H1 (cell line): ENCODE measurements around the gene SIX5. TPM values are rescaled to one million over a fixed set of nuclear protein-coding genes. Genes with fewer than 3 reads are reported as not detected.

ENCODE experiments used
- CTCF ChIA-PET: fragments of 300-600 bp; sonication (Branson Sonifier 250); formaldehyde crosslinking; loops from one replicate; lab custom pipeline; 2021; ENCODE audit not compliant: partially characterized antibody; lab: Charles Lee
- POLR2A ChIA-PET: fragments of 300-600 bp; sonication (Branson Sonifier 250); formaldehyde crosslinking; loops from one replicate; lab custom pipeline; 2021; ENCODE audit warnings: inconsistent platforms; ENCODE audit not compliant: partially characterized antibody; lab: Charles Lee
- DNase-seq, 2 experiments: peaks; one replicate each; pipeline versions ENCODE4 v3.0.0 to v3.0.0-alpha.2; 2010 to 2022; ENCODE audit warnings: low spot score in 2 of 2, low read depth in 1 of 2, mixed read lengths in 1 of 2
- FAIRE-seq: peaks from 2 replicates; lab custom pipeline; 2011; peaks lifted over from hg19 to GRCh38; lab: Jason Lieb, UNC
- H2AFZ ChIP-seq: 2 replicates; pipeline ENCODE4 v1.8.1; 2012; ENCODE audit warnings: low read length, inconsistent platforms
- H2AK5ac ChIP-seq: 2 replicates; pipeline ENCODE4 v1.6.1; 2013; ENCODE audit warnings: low read depth, low read length
- H2BK120ac ChIP-seq: replicated peaks from 2 replicates; pipeline ENCODE3; 2013; ENCODE audit warnings: low read depth, low read length, inconsistent platforms
- H2BK12ac ChIP-seq: 2 replicates; pipeline ENCODE4 v1.6.1; 2013; ENCODE audit warnings: low read depth, low read length
- H2BK15ac ChIP-seq: 2 replicates; pipeline ENCODE4 v1.6.1; 2013; ENCODE audit warnings: low read length
- H2BK20ac ChIP-seq: 2 replicates; pipeline ENCODE4 v1.6.1; 2013; ENCODE audit warnings: low read length
- H2BK5ac ChIP-seq: 2 replicates; pipeline ENCODE4 v1.6.1; 2013; ENCODE audit warnings: low read depth, low read length
- H3K14ac ChIP-seq: 2 replicates; pipeline ENCODE4 v1.6.1; 2013; ENCODE audit warnings: inconsistent platforms; ENCODE audit not compliant: insufficient read length
- H3K18ac ChIP-seq: 2 replicates; pipeline ENCODE4 v1.6.1; 2013; ENCODE audit warnings: low read length; ENCODE audit errors: extremely low read depth
- H3K23ac ChIP-seq: 2 replicates; pipeline ENCODE4 v1.6.1; 2013; ENCODE audit warnings: inconsistent platforms; ENCODE audit not compliant: insufficient read length
- H3K23me2 ChIP-seq: 2 replicates; pipeline ENCODE4 v1.6.1; 2013; ENCODE audit warnings: low read depth, low read length
- H3K27ac ChIP-seq: 2 replicates; pipeline ENCODE4 v1.6.1; 2011; ENCODE audit warnings: low read depth, low read length, inconsistent platforms
- H3K27me3 ChIP-seq, 4 experiments: replicated peaks in 1 of 4; 1 replicate in 1 of 4; 2 replicates in 3 of 4; pipeline versions ENCODE4 v1.6.1 to v1.8.1; 2011 to 2013; ENCODE audit warnings: low read length in 3 of 4, mild to moderate bottlenecking in 3 of 4, inconsistent platforms in 2 of 4, mixed read lengths in 2 of 4, moderate library complexity in 1 of 4; ENCODE audit not compliant: control insufficient read depth in 3 of 4, insufficient read depth in 3 of 4; ENCODE audit errors: extremely low read depth in 1 of 4
- H3K36me3 ChIP-seq, 4 experiments: 2 replicates each; pipeline versions ENCODE4 v1.6.1 to v1.8.1; 2011 to 2013; ENCODE audit warnings: mild to moderate bottlenecking in 4 of 4, low read length in 3 of 4, moderate library complexity in 2 of 4, control low read depth in 1 of 4, inconsistent platforms in 1 of 4; ENCODE audit not compliant: insufficient read depth in 4 of 4, control insufficient read depth in 2 of 4
- H3K4ac ChIP-seq: replicated peaks from 2 replicates; pipeline ENCODE3; 2013; ENCODE audit warnings: low read length, low read depth, mixed read lengths, inconsistent platforms; ENCODE audit not compliant: insufficient read length
- H3K4me1 ChIP-seq, 4 experiments: replicated peaks in 1 of 4; 1 replicate in 1 of 4; 2 replicates in 3 of 4; pipeline versions ENCODE4 v1.6.1 to v1.8.1; 2011 to 2013; ENCODE audit warnings: low read length in 3 of 4, inconsistent platforms in 2 of 4, mixed read lengths in 1 of 4; ENCODE audit not compliant: insufficient read depth in 4 of 4, control insufficient read depth in 3 of 4
- H3K4me2 ChIP-seq, 2 experiments: 2 replicates each; pipeline versions ENCODE4 v1.6.1 to v1.8.1; 2011 to 2013; ENCODE audit warnings: low read depth in 2 of 2, low read length in 2 of 2, control low read depth in 1 of 2, inconsistent platforms in 1 of 2, mild to moderate bottlenecking in 1 of 2; ENCODE audit not compliant: insufficient read depth in 1 of 2
- H3K4me3 ChIP-seq, 4 experiments: fragments of 200-600, 300-600 bp in 1 of 4; sonication (generic), shearing (Covaris generic), sonication (Bioruptor Twin) in 1 of 4; 2 replicates each; pipeline versions ENCODE4 v1.5.1 to v1.8.1; 2011 to 2016; ENCODE audit warnings: low read length in 4 of 4, low read depth in 3 of 4, control low read depth in 2 of 4, inconsistent platforms in 2 of 4, mild to moderate bottlenecking in 2 of 4, mixed read lengths in 1 of 4, moderate library complexity in 1 of 4; ENCODE audit not compliant: insufficient read depth in 2 of 4; ENCODE audit errors: extremely low read depth in 1 of 4
- H3K56ac ChIP-seq: replicated peaks from 2 replicates; pipeline ENCODE3; 2013; ENCODE audit warnings: low read depth, mild to moderate bottlenecking, mixed read lengths, low read length, inconsistent platforms; ENCODE audit not compliant: insufficient read length
- H3K79me1 ChIP-seq: 2 replicates; pipeline ENCODE4 v1.6.1; 2013; ENCODE audit warnings: low read depth, low read length, control low read depth
- H3K79me2 ChIP-seq, 2 experiments: 2 replicates each; pipeline versions ENCODE4 v1.6.1 to v1.8.1; 2012 to 2013; ENCODE audit warnings: low read length in 2 of 2, mild to moderate bottlenecking in 2 of 2, inconsistent platforms in 1 of 2; ENCODE audit not compliant: insufficient read depth in 2 of 2, control insufficient read depth in 1 of 2
- H3K9ac ChIP-seq, 4 experiments: replicated peaks in 1 of 4; 1 replicate in 1 of 4; 2 replicates in 3 of 4; pipeline versions ENCODE4 v1.6.1 to v1.8.1; 2011 to 2013; ENCODE audit warnings: low read depth in 3 of 4, low read length in 3 of 4, control low read depth in 2 of 4, mild to moderate bottlenecking in 2 of 4, moderate library complexity in 2 of 4, inconsistent platforms in 1 of 4; ENCODE audit errors: extremely low read depth in 1 of 4
- H3K9me3 ChIP-seq, 2 experiments: 2 replicates each; pipeline versions ENCODE4 v1.6.1 to v1.8.1; 2012 to 2013; ENCODE audit warnings: mild to moderate bottlenecking in 2 of 2, moderate library complexity in 2 of 2, control low read depth in 1 of 2, inconsistent platforms in 1 of 2, low read depth in 1 of 2, low read length in 1 of 2, mixed read lengths in 1 of 2; ENCODE audit not compliant: insufficient read depth in 2 of 2
- H4K20me1 ChIP-seq, 2 experiments: replicated peaks in 1 of 2; 2 replicates each; pipeline versions ENCODE3 to v1.8.1; 2011 to 2013; ENCODE audit warnings: inconsistent platforms in 2 of 2, low read length in 2 of 2, mild to moderate bottlenecking in 1 of 2; ENCODE audit not compliant: insufficient read depth in 2 of 2, control insufficient read depth in 1 of 2
- H4K5ac ChIP-seq: 2 replicates; pipeline ENCODE4 v1.6.1; 2013; ENCODE audit warnings: low read length, low read depth, mixed read lengths, inconsistent platforms; ENCODE audit not compliant: insufficient read length
- H4K8ac ChIP-seq: 2 replicates; pipeline ENCODE4 v1.8.0; 2013; ENCODE audit warnings: mild to moderate bottlenecking, moderate library complexity, low read length, inconsistent platforms; ENCODE audit not compliant: insufficient read depth; ENCODE audit errors: extremely low read depth
- H4K91ac ChIP-seq: replicated peaks from 2 replicates; pipeline ENCODE3; 2013; ENCODE audit warnings: low read length, mixed read lengths, inconsistent platforms; ENCODE audit not compliant: insufficient read length
- CHD1 ChIP-seq: IDR thresholded peaks from 2 replicates; pipeline ENCODE4 v1.6.1; 2012; ENCODE audit warnings: low read depth, low read length, improper control_type of control experiment
- EZH2 ChIP-seq: fragments of 200-600 bp; sonication (generic); IDR thresholded peaks from 2 replicates; pipeline ENCODE4 v1.7.1; 2012; ENCODE audit warnings: low read depth, mild to moderate bottlenecking, moderate library complexity, low read length, inconsistent platforms; ENCODE audit not compliant: severe bottlenecking
- RBBP5 ChIP-seq: IDR thresholded peaks from 2 replicates; pipeline ENCODE4 v1.7.1; 2012; ENCODE audit warnings: low read depth, mild to moderate bottlenecking, inconsistent platforms, low read length, moderate library complexity, borderline replicate concordance
- SAP30 ChIP-seq: fragments of 300-600 bp; sonication (generic); IDR thresholded peaks from 2 replicates; pipeline ENCODE4 v1.7.1; 2012; ENCODE audit warnings: low read length, moderate library complexity, mild to moderate bottlenecking, inconsistent platforms; ENCODE audit not compliant: insufficient read depth, insufficient replicate concordance
- WGBS, 2 experiments: shearing (Covaris generic) in 1 of 2; methylation state at CpG; one replicate each; pipeline versions ENCODE4 v1.1.6 to v1.1.7; 2013 to 2015; ENCODE audit warnings: low lambda C conversion rate in 2 of 2, mixed read lengths in 2 of 2, inconsistent platforms in 1 of 2, low coverage in 1 of 2, missing lambda C conversion rate in 1 of 2; ENCODE audit not compliant: insufficient replicate concordance in 2 of 2, insufficient coverage in 1 of 2, insufficient read length in 1 of 2; ENCODE audit errors: extremely low coverage in 1 of 2, missing lambda C conversion rate in 1 of 2; 5-methylcytosine and 5-hydroxymethylcytosine counted together
- polyA plus RNA-seq, 7 experiments: library from polyadenylated mRNA; depleted of rRNA in 3 of 7; stranded (reverse) in 5 of 7; unstranded in 2 of 7; fragments of >200 nt in 5 of 7; fragments of 200-250 nt in 2 of 7; gene quantifications; 1 replicate in 5 of 7; 2 replicates in 1 of 7; 4 replicates in 1 of 7; pipeline versions ENCODE4 v1.2.1 to v1.2.3, GENCODE V29; 2011 to 2013; ENCODE audit warnings: missing spikeins in 2 of 7, mixed read lengths in 2 of 7
- total RNA-seq: library from RNA; stranded (reverse); fragmentation: NEBNext Ultra II Directional; extraction: Animal tissue kit (Norgen Biotek cat#: 25700); gene quantifications from 2 replicates; pipeline ENCODE4 v1.2.1, GENCODE V29; 2021

Gene SIX5
- total and polyA plus RNA-seq, 2 of the 8 experiments (the other 6 are each of a cell fraction or from before 2014, with no cell fraction given), result 20.9 to 24.2 TPM

DNA sequence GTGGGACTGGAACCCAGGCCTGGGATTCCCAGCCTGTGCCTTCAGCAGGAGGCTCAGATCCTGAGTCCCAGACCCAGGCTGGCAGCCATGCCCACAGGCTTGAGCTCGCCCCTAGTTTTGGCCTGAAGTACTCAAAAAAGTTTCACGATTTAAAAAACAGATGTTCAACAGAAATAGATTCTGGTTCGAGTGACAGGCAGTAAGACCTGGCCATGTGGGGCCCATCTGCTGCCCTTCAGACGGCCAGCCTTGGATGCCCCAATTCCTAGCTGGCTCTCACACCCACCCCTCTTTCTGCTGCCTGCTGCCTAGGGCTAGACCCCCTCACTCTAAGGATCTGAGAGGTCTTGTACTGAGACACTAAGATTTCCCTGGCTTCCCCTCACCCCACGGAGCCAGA is 16.0 kb upstream of the SIX5 start:
- Histone ChIP-seq H2AFZ (no peak overlapping the region), H2BK20ac (no peak overlapping the region), H2BK5ac (no peak overlapping the region), H3K23ac (no peak overlapping the region), H3K27me3 (peaks cover 0 to 2% (median 0%) of the 10 kb centered on the region in 4 experiments; a peak in 1 of 7 replicates), H3K4me1 (peaks cover 3 to 19% (median 10%) of the 10 kb centered on the region in 4 experiments), H3K9me3 (no peaks in the 10 kb centered on the region), H2BK120ac (no peak overlapping the region), H3K4me2 (no peak overlapping the region), H2AK5ac (no peak overlapping the region), H3K9ac (no peak overlapping the region), H3K4ac (no peak overlapping the region), H3K79me1 (0 out of 2 replicates have a peak, but pooled peaks cover 4% of the 10 kb centered on the region), H4K91ac (no peak overlapping the region), H2BK15ac (no peak overlapping the region), H4K8ac (no peak overlapping the region), H4K5ac (no peak overlapping the region), H3K18ac (no peak overlapping the region), H4K20me1 (peaks cover 11 to 25% of the 10 kb centered on the region in 2 experiments), H3K27ac (no peak overlapping the region), H3K4me3 (no peak overlapping the region), H2BK12ac (no peak overlapping the region), H3K14ac (no peak overlapping the region), H3K23me2 (no peaks in the 10 kb centered on the region), H3K36me3 (peaks cover 4 to 28% (median 16%) of the 10 kb centered on the region in 4 experiments; a peak in 6 of 8 replicates), H3K79me2 (no peaks in the 10 kb centered on the region), H3K56ac (no peak overlapping the region)
- POLR2A ChIA-PET, result interaction anchor here (0.9 to 9.5 kb wide), 4 partner anchors 12 to 32 kb away, joined by 3 to 133 read pairs (median 4); partner anchors contain the start of gene SIX5
- DNase-seq (no peak), FAIRE-seq (no peak)
- TF ChIP-seq CHD1, result no peak
- no peak for TF ChIP-seq RBBP5
- no peak for TF ChIP-seq SAP30
- TF ChIP-seq EZH2, result no peak
- 87% methylated on average over 5 of the region's 5 CpGs; no CpG with 5 or more reads in 1 of the 2 experiments for WGBS, 2 experiments
- CTCF ChIA-PET, result interaction anchor here (1.8 to 2.7 kb wide), 2 partner anchors 11 to 14 kb away, joined by 8 to 9 read pairs; no protein-coding TSS in a partner anchor
